Gastroesophageal sphincter (tissue), 2 donors: ENCODE data around the gene ZNF30.

Experiments
- EP300 ChIP-seq: sonication (generic); formaldehyde crosslinking; IDR thresholded peaks from one replicate; pipeline ENCODE4 v1.6.1; 2017; ENCODE audit warnings: antibody characterized with exemption, mild to moderate bottlenecking
- POLR2A ChIP-seq, 2 donors: fragments of 450-650 bp; IDR thresholded peaks; one replicate each; pipeline ENCODE4 v1.6.1; 2017; ENCODE audit warnings: antibody characterized with exemption in 2 of 2, mild to moderate bottlenecking in 2 of 2, moderate library complexity in 1 of 2

GRCh38 chr19:34976611-34977010 lies 49.9 kb downstream of the ZNF30 start:
- no peak for TF ChIP-seq POLR2A (IDR thresholded peaks at IDR 0.05)
- no peak for TF ChIP-seq EP300
